Nasal cavity respiratory epithelium epithelial cell of viscerocranial mucosa (primary cell): ENCODE measurements around the gene STAG2. TPM values are rescaled to one million over a fixed set of nuclear protein-coding genes. Genes with fewer than 3 reads are reported as not detected.

Experiments
- total RNA-seq: library from RNA; depleted of rRNA; stranded (reverse); fragments of >200 nt; gene quantifications from 2 replicates; pipeline ENCODE4 v1.2.3, GENCODE V29; 2014

STAG2 gene
- 93.6 and 110 TPM in 2 replicates for total RNA-seq

DNA sequence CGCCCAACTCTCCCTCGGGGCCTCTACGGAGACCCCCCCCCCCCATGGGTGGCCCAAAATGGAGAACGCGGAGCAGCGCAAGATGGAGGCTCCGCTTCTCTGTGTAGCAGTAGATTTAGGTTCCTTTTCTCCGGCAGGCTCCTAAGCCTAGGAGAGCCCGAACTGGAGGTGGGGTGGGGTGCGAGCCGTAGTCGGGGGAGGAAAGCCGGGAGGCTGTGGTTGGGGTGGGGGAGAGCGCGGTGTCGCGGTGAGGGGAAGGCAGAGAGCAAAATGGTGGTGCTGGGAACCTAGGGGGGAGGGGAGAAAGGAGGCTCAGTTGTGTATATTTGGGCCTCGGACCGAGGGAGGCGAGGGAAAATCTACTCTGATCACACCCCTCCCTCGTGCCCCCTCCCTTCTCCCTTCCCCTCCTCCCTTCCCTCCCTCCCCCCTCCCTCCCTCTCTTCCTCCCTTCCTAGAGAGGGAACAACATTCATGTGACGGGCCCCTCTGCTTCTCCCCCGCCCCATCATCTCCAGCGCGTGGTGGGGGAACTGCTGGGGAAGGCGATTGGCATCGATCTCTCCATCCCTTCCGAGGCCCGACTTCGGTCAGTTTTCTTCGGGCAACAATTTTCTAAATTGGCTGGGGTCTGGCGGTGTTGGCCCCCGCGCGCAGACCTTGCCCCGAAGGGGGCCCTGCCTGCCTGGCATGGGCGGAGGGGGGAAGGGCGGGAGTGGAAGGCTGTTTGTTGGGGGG, at the start of gene STAG2:
Gene STAG2 (plus strand): TSS at position 439 of the 738 bp plus-strand sequence. CDS start 60,922 bp downstream, outside the sequence.

Other genes starting within 250 kb of the STAG2 start
- gene THOC2, start 228.7 kb upstream of the STAG2 start, total RNA-seq: 74.5 and 86.0 TPM in 2 replicates
- 68.6 and 71.8 TPM in 2 replicates for gene XIAP, start 101.7 kb upstream of the STAG2 start, total RNA-seq